ENCODE data around the gene SOAT2. TPM values are rescaled to one million over a fixed set of nuclear protein-coding genes. Genes with fewer than 3 reads are reported as not detected.

SOAT2 gene
- total RNA-seq, 1 experiment from 2014 or later: not detected

DNA sequence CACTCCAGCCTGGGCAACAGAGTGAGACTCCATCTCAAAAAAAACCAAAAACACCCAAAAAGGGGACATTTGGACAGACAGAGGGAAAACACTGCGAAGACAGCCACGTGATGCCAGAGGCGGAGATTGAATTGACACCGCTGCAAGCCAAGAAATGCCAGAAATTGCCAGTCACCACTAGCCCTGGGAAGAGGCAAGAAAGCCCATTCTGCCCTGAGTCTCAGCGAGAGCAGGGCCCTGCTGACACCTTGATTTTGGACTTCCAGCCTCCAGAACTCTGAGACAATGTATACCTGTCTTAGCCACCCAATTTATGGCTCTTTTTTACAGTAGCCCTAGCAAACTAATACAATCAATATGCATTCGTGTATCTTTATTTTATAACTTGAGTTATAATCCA is 13.2 kb upstream of the SOAT2 start:
- TF ChIP-seq, protein P1, sequence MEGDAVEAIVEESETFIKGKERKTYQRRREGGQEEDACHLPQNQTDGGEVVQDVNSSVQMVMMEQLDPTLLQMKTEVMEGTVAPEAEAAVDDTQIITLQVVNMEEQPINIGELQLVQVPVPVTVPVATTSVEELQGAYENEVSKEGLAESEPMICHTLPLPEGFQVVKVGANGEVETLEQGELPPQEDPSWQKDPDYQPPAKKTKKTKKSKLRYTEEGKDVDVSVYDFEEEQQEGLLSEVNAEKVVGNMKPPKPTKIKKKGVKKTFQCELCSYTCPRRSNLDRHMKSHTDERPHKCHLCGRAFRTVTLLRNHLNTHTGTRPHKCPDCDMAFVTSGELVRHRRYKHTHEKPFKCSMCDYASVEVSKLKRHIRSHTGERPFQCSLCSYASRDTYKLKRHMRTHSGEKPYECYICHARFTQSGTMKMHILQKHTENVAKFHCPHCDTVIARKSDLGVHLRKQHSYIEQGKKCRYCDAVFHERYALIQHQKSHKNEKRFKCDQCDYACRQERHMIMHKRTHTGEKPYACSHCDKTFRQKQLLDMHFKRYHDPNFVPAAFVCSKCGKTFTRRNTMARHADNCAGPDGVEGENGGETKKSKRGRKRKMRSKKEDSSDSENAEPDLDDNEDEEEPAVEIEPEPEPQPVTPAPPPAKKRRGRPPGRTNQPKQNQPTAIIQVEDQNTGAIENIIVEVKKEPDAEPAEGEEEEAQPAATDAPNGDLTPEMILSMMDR (IDR thresholded peaks at IDR 0.05; ENCODE audit: unreplicated experiment): no peak
- BruUV-seq (replicated peaks): no TSS peak
- Mint-ChIP-seq H3K9me3 (ENCODE audit: low read depth, unreplicated experiment) (no peaks in the 10 kb centered on the region), H3K27me3 (ENCODE audit: unreplicated experiment) (peaks cover 37% of the 10 kb centered on the region), H3K27ac (ENCODE audit: unreplicated experiment) (no peak overlapping the region), H3K4me3 (ENCODE audit: low read depth, unreplicated experiment) (no peak overlapping the region), H3K36me3 (ENCODE audit: insufficient read depth, unreplicated experiment) (no peaks in the 10 kb centered on the region), H3K4me1 (ENCODE audit: low read depth, unreplicated experiment) (peaks cover 6% of the 10 kb centered on the region)
- no peak for DNase-seq
- CTCF ChIA-PET: interaction anchor here (0.6 to 1.1 kb wide), 2 partner anchors 11 to 216 kb away, joined by 4 to 6 read pairs; partner anchors contain the start of gene SPRYD3
- intact Hi-C loops (cut with micrococcal nuclease; ENCODE audit: unreplicated experiment): no loop called here

DNA sequence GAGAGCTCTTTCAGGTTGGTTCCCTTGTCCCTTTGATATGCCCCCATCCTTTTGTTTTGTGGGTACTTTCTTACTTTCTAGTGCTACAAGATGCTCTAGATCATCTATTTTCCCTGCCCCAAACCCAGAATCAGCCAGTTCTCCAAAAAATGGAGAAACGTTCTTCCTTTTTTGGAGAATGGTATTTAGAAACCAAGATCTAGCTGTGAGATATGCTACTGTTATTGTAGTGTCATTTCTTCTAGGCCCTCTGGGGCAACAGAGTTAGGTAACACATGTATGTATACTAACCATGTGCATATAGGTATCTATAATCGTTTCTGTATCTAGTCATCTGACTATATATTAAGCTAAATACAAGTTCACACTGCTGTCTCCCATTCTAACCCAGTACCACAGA is 12.7 kb upstream of the SOAT2 start:
- Mint-ChIP-seq H3K27ac (ENCODE audit: unreplicated experiment) (no peak overlapping the region), H3K36me3 (ENCODE audit: insufficient read depth, unreplicated experiment) (no peaks in the 10 kb centered on the region), H3K27me3 (ENCODE audit: unreplicated experiment) (peaks cover 37% of the 10 kb centered on the region), H3K4me1 (ENCODE audit: low read depth, unreplicated experiment) (peaks cover 6% of the 10 kb centered on the region), H3K9me3 (ENCODE audit: low read depth, unreplicated experiment) (no peaks in the 10 kb centered on the region), H3K4me3 (ENCODE audit: low read depth, unreplicated experiment) (no peak overlapping the region)
- CTCF ChIA-PET: interaction anchor here (1.1 kb wide), 1 partner anchor 11 kb away, joined by 6 read pairs; the partner anchor contains the start of gene SPRYD3
- BruUV-seq (replicated peaks): no TSS peak
- intact Hi-C loops (cut with micrococcal nuclease; ENCODE audit: unreplicated experiment): no loop called here
- TF ChIP-seq, protein P1 (IDR thresholded peaks at IDR 0.05; ENCODE audit: unreplicated experiment): no peak
- no peak for DNase-seq

DNA sequence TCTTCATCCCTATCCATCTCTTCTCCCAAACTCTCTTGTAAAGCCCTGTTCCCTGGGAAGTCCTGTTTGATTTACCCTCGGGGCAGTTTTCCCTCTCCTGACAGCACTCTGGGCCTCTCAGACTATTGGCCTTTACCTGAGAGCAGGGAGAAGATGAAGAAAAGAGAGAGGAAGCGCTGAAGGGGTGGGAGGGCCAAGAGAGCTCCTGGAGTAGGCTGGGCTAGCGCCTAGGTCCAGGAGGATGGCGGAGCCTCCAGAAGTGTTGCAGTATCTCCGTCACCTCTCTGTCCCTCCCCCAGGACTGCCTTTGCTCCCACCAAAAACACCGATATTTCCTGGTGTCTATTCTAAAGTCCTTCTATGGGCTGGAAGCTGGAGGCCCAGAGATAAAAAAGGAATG is 11.5 kb upstream of the SOAT2 start:
- intact Hi-C loops (cut with micrococcal nuclease; ENCODE audit: unreplicated experiment): no loop called here
- Mint-ChIP-seq H3K27ac (ENCODE audit: unreplicated experiment) (no peak overlapping the region), H3K27me3 (ENCODE audit: unreplicated experiment) (peaks cover 31% of the 10 kb centered on the region), H3K9me3 (ENCODE audit: low read depth, unreplicated experiment) (no peaks in the 10 kb centered on the region), H3K4me1 (ENCODE audit: low read depth, unreplicated experiment) (peaks cover 6% of the 10 kb centered on the region), H3K4me3 (ENCODE audit: low read depth, unreplicated experiment) (no peak overlapping the region), H3K36me3 (ENCODE audit: insufficient read depth, unreplicated experiment) (peaks cover 1% of the 10 kb centered on the region)
- TF ChIP-seq, protein P1 (IDR thresholded peaks at IDR 0.05; ENCODE audit: unreplicated experiment): no peak
- CTCF ChIA-PET: no interaction called here
- BruUV-seq (replicated peaks): no TSS peak
- no peak for DNase-seq

DNA sequence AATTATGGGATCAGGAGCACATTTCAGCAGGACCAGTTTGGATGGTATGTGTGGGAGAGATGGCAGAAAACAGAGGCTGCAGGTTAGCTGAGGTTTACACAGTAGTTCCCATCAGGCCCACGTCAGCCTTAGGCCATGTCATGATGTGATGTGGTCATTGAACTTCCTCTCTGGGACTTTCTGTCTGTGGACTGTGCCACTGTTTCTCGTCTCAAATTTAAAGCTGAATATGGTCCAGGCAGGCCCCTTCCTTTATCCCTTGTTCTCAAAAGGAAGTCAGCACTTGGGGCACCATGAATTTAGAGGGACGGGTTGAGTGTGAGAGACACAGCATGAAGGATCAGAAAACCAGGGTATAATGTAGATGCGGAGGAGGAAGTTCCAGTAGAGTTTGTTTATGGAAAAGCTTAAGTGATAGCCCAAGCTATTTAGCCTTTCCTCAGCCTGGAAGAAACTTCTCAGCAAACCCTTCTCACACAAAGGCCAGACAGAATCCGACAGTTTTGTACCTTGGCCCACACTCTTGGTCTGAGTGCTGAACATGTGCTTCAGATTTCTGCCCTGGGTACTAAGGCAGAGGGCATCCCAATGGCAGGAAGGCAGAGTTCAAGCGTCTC is 9.4 kb upstream of the SOAT2 start:
- no peak overlapping the region for H3K27ac Mint-ChIP-seq (ENCODE audit: unreplicated experiment)
- peaks cover 23% of the 10 kb centered on the region for H3K36me3 Mint-ChIP-seq (ENCODE audit: insufficient read depth, unreplicated experiment)
- BruUV-seq (replicated peaks): no TSS peak
- no peak overlapping the region for H3K4me3 Mint-ChIP-seq (ENCODE audit: low read depth, unreplicated experiment)
- peaks cover 15% of the 10 kb centered on the region for H3K4me1 Mint-ChIP-seq (ENCODE audit: low read depth, unreplicated experiment)
- TF ChIP-seq, protein P1 (IDR thresholded peaks at IDR 0.05; ENCODE audit: unreplicated experiment): no peak
- intact Hi-C loops (cut with micrococcal nuclease; ENCODE audit: unreplicated experiment): no loop called here
- no peak for DNase-seq
- peaks cover 23% of the 10 kb centered on the region for H3K27me3 Mint-ChIP-seq (ENCODE audit: unreplicated experiment)
- CTCF ChIA-PET: no interaction called here
- H3K9me3 Mint-ChIP-seq (ENCODE audit: low read depth, unreplicated experiment): no peaks in the 10 kb centered on the region

All from Calu3 (cell line).